Measurements from ENCODE around the gene MITF. TPM values are rescaled to one million over a fixed set of nuclear protein-coding genes. Genes with fewer than 3 reads are reported as not detected.

MITF gene
- total and polyA plus RNA-seq, 8 donors, result 6.2 to 29.6 (median 7.5) TPM

- no peaks in the 10 kb centered on the region for H3K4me1 ChIP-seq
- no peak for TF ChIP-seq CTCF (IDR thresholded peaks at IDR 0.05)
- no peak overlapping the region for H3K27ac ChIP-seq
- ATAC-seq (no peak), DNase-seq (no peak)
- no peaks in the 10 kb centered on the region for H3K9me3 ChIP-seq
- H3K27me3 ChIP-seq, result no peaks in the 10 kb centered on the region
- H3K4me3 ChIP-seq, result no peak overlapping the region
- intact Hi-C loops (cut with DNase I), result loop anchor here in 1 of 2 donors (10.0 kb wide), 1 partner anchor 246 kb away; no protein-coding TSS in a partner anchor
- H3K36me3 ChIP-seq, result no peaks in the 10 kb centered on the region
Observed at GRCh38 chr3:69941037-69941436, 201.8 kb downstream of the MITF start.

- intact Hi-C loops (cut with DNase I), result loop anchor here in 1 of 2 donors (10.0 kb wide), 1 partner anchor 247 kb away; no protein-coding TSS in a partner anchor
- Histone ChIP-seq H3K4me1 (no peaks in the 10 kb centered on the region), H3K4me3 (no peak overlapping the region), H3K36me3 (no peaks in the 10 kb centered on the region), H3K9me3 (no peaks in the 10 kb centered on the region), H3K27ac (no peak overlapping the region), H3K27me3 (no peaks in the 10 kb centered on the region)
- no peak for TF ChIP-seq CTCF (IDR thresholded peaks at IDR 0.05)
- DNase-seq, result no peak
- no peak for ATAC-seq
Observed at GRCh38 chr3:69941439-69942176, 202.3 kb downstream of the MITF start.

GRCh38 chr3:69944931-69945493 lies 205.7 kb downstream of the MITF start:
- no peak for TF ChIP-seq CTCF (IDR thresholded peaks at IDR 0.05)
- ATAC-seq (no peak), DNase-seq (no peak)
- H3K4me3 ChIP-seq, result no peak overlapping the region
- H3K27ac ChIP-seq, result no peak overlapping the region
- intact Hi-C loops (cut with DNase I), result loop anchor here in 1 of 2 donors (10.0 kb wide), 1 partner anchor 250 kb away; no protein-coding TSS in a partner anchor
- no peaks in the 10 kb centered on the region for H3K9me3 ChIP-seq
- no peaks in the 10 kb centered on the region for H3K27me3 ChIP-seq
- H3K4me1 ChIP-seq, result no peaks in the 10 kb centered on the region
- H3K36me3 ChIP-seq, result peaks cover 0 to 11% of the 10 kb centered on the region in 2 donors

- Histone ChIP-seq H3K4me1 (no peaks in the 10 kb centered on the region), H3K36me3 (peaks cover 0 to 11% of the 10 kb centered on the region in 2 donors), H3K27ac (no peak overlapping the region), H3K4me3 (no peak overlapping the region), H3K27me3 (no peaks in the 10 kb centered on the region), H3K9me3 (no peaks in the 10 kb centered on the region)
- peak; percentile 36 to 57 for TF ChIP-seq CTCF (IDR thresholded peaks at IDR 0.05)
- DNase-seq, result peak in 2 of 4 donors; percentile 39 to 56
- intact Hi-C loops (cut with DNase I), result loop anchor here in 1 of 2 donors (10.0 kb wide), 1 partner anchor 254 kb away; no protein-coding TSS in a partner anchor
- ATAC-seq, result peak; percentile 57
Observed at GRCh38 chr3:69948246-69948862, 209.1 kb downstream of the MITF start.

- Histone ChIP-seq H3K36me3 (peaks cover 0 to 11% of the 10 kb centered on the region in 2 donors), H3K9me3 (no peaks in the 10 kb centered on the region), H3K27me3 (no peaks in the 10 kb centered on the region), H3K4me3 (no peak overlapping the region), H3K27ac (no peak overlapping the region), H3K4me1 (no peaks in the 10 kb centered on the region)
- intact Hi-C loops (cut with DNase I), result no loop called here
- ATAC-seq (no peak), DNase-seq (no peak)
- no peak for TF ChIP-seq CTCF (IDR thresholded peaks at IDR 0.05)
Observed at GRCh38 chr3:69951616-69952015, 212.4 kb downstream of the MITF start.

Data from left lung (tissue), 10 donors.